Keratinocyte (primary cell): ENCODE results near the gene FAM156A.
"Not testable (repeated sequence)": the region's sequence is repeated elsewhere in the genome, so short reads cannot be mapped to it uniquely, and the experiment has no call there.

Source experiments
- CTCF ChIP-seq, 3 experiments: IDR thresholded peaks in 1 of 3; conservative IDR thresholded peaks in 1 of 3; optimal IDR thresholded peaks in 1 of 3; 2 replicates in 2 of 3; 3 replicates in 1 of 3; pipeline versions ENCODE3 to v1.5.1; 2011; ENCODE audit warnings: low read length in 3 of 3, mild to moderate bottlenecking in 3 of 3, moderate library complexity in 2 of 3, control low read depth in 1 of 3, inconsistent platforms in 1 of 3; ENCODE audit not compliant: insufficient read depth in 2 of 3; ENCODE audit errors: extremely low read depth in 1 of 3
- EZH2 ChIP-seq: IDR thresholded peaks from one replicate; pipeline ENCODE4 v1.6.1; 2012; ENCODE audit warnings: inconsistent platforms, mild to moderate bottlenecking, low read length, moderate library complexity

GRCh38 chrX:52941728-52942127 is 16.6 kb downstream of the FAM156A start:
- not testable (repeated sequence) for TF ChIP-seq EZH2; CTCF (optimal IDR thresholded peaks at IDR 0.05 in 1 of 3, IDR thresholded peaks at IDR 0.05 in 1 of 3, conservative IDR thresholded peaks at IDR 0.05 in 1 of 3; ENCODE audit: extremely low read depth in 1 of 3, insufficient read depth in 2 of 3, low read length in 3 of 3)
